Omental fat pad (tissue), 4 donors: ENCODE measurements around the gene LRRC71. TPM values are rescaled to one million over a fixed set of nuclear protein-coding genes. Genes with fewer than 3 reads are reported as not detected.

Experiments
- ATAC-seq: fragments of 150-250 bp; one replicate; pipeline ENCODE4 v1.9.1; 2016; ENCODE audit warnings: mild to moderate bottlenecking, moderate library complexity; ENCODE audit not compliant: low FRiP score
- DNase-seq: peaks from one replicate; pipeline ENCODE4 v3.0.0-alpha.2; 2019; ENCODE audit warnings: low spot score
- CTCF ChIP-seq, 3 donors: fragments of 450-650 bp; IDR thresholded peaks; one replicate each; pipeline ENCODE4 v1.5.1; 2016 to 2017; ENCODE audit warnings: antibody characterized with exemption in 3 of 3, mild to moderate bottlenecking in 3 of 3, moderate library complexity in 2 of 3
- total RNA-seq, 4 donors: library from RNA; depleted of rRNA; stranded (reverse); fragments of >200 nt; gene quantifications; one replicate each; pipeline ENCODE4 v1.1.0, GENCODE V29; 2016

LRRC71 gene
- total RNA-seq, 4 donors from 2014 or later, result not detected

- DNase-seq (no peak), ATAC-seq (no peak)
- TF ChIP-seq CTCF (IDR thresholded peaks at IDR 0.05), result no peak
Observed at GRCh38 chr1:156933136-156933535, 12.7 kb downstream of the LRRC71 start.

DNA sequence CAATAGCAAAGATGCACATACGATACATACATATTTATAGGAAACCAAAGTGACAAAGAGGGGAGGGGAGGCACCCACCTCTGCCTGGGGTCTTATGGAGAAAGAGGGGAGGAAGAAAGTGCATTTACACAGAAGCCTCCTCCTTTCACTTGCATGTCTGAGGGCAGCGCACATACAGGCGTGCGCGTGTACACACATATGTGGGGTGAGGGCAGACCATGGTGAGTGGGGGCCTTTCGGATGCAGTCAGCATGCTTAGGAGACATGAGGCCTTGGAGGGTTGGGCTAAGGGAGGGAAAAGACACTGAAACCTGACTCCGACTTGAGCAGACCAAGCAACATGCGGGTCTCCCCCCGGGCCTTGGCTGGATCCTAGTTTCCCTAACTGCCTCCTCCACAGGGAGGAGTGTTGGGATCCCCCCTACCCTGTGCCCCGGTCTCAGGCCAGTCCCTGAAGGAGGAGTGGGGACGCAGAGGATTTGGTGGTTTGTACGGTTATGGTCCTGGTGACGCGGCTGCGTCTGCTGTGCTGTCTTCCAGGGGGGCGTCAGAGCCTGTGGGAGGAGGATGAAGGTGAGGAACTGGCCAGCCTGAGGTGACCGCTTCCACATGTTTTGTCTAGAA is 15.2 kb downstream of the LRRC71 start:
- no peak for ATAC-seq
- no peak for TF ChIP-seq CTCF (IDR thresholded peaks at IDR 0.05)
- no peak for DNase-seq

DNA sequence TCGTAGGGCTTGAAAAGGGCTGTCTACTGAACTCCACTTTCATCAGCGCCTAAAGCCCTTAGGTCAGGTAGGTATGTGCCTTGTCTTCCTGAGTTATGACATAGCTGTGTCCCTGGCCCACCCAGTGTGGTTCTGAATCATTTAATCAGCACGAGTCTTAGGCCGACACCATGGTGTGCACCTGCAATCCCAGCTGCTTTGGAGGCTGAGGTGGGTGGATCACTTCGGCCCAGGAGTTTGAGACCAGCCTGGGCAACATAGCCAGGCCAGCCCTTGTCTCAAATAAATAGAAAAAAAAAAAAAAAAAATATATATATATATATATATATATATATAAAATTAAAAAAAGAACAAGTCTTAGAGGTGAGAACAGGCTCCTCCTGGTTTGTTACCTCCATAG is 15.8 kb downstream of the LRRC71 start:
- TF ChIP-seq CTCF (IDR thresholded peaks at IDR 0.05), result no peak
- no peak for DNase-seq
- no peak for ATAC-seq

DNA sequence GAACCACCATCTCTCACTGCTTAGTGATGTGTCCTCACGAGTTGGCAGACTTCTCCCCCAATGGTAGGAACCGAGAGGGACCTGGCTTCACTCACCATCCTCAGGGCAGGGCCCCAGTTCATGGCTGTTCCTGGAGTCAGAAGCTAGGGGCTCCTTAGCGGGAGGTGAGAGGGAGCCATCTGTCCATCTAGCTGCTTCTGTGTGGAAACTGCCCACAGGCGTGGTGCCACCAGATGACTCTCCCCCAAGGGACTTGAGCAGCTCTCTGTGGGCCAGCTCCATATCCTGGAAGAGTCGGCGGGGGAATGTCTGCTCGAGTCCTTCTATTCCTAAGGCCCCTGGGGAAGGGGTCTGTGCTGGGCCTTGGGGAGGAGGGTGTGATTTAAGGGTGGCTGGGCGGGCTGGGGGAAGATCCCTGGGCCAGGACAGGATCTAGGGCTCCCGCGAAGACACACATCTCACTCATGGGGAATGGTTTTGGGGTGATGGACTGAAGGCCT is 16.3 kb downstream of the LRRC71 start:
- TF ChIP-seq CTCF (IDR thresholded peaks at IDR 0.05), result no peak
- no peak for ATAC-seq
- no peak for DNase-seq

- DNase-seq (no peak), ATAC-seq (no peak)
- TF ChIP-seq CTCF (IDR thresholded peaks at IDR 0.05), result no peak
Observed at GRCh38 chr1:156937883-156938282, 17.5 kb downstream of the LRRC71 start.

GRCh38 chr1:156938813-156939212 is 18.4 kb downstream of the LRRC71 start:
- ATAC-seq (no peak), DNase-seq (no peak)
- TF ChIP-seq CTCF (IDR thresholded peaks at IDR 0.05), result no peak

GRCh38 chr1:156939786-156940334 is 19.4 kb downstream of the LRRC71 start:
- no peak for ATAC-seq
- TF ChIP-seq CTCF (IDR thresholded peaks at IDR 0.05), result no peak
- DNase-seq, result no peak
